Measurements from ENCODE around the gene RFTN1. TPM values are rescaled to one million over a fixed set of nuclear protein-coding genes. Genes with fewer than 3 reads are reported as not detected.

RFTN1 gene
- total and polyA plus RNA-seq, 2 of the 8 experiments (the other 6 are each of a cell fraction or from before 2014, with no cell fraction given) = 4.6 to 6.7 TPM

DNA sequence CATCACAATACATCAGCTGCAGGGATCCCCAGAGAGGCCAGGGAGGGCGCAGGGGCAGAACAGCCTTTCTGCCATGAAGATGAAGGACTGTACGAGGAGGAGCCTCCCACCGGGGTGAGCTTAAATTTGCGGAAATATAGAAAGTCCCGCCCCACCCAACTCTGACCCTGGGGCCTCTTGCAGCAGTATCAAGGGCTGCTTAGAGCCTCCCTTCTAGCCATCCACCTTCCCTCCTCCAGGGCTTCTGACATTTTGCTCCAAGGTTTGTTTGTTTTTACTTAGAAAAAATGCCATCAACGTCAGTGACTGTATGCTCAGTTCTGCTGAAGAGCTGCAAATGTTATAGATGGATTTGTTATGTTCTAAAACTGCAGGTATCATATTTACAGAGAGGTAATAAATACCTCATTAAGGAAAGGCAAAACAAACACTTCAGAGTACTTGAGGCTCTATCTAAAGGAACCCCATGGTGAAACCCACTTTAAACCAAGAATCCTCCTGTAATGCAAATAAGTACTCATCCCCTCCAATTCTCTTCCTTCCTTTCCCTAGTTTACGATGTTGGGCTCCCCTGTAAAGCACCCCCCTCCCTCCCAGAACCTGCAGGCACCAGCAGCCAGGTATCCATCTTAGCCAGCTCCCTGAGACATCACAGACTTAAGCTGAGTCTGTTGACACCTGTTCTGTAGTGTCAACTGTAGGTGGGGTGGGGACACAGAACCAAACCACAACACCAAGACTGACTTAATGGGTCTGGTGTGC, 30.5 kb downstream of the RFTN1 start (continued):
- TF ChIP-seq, protein P1, sequence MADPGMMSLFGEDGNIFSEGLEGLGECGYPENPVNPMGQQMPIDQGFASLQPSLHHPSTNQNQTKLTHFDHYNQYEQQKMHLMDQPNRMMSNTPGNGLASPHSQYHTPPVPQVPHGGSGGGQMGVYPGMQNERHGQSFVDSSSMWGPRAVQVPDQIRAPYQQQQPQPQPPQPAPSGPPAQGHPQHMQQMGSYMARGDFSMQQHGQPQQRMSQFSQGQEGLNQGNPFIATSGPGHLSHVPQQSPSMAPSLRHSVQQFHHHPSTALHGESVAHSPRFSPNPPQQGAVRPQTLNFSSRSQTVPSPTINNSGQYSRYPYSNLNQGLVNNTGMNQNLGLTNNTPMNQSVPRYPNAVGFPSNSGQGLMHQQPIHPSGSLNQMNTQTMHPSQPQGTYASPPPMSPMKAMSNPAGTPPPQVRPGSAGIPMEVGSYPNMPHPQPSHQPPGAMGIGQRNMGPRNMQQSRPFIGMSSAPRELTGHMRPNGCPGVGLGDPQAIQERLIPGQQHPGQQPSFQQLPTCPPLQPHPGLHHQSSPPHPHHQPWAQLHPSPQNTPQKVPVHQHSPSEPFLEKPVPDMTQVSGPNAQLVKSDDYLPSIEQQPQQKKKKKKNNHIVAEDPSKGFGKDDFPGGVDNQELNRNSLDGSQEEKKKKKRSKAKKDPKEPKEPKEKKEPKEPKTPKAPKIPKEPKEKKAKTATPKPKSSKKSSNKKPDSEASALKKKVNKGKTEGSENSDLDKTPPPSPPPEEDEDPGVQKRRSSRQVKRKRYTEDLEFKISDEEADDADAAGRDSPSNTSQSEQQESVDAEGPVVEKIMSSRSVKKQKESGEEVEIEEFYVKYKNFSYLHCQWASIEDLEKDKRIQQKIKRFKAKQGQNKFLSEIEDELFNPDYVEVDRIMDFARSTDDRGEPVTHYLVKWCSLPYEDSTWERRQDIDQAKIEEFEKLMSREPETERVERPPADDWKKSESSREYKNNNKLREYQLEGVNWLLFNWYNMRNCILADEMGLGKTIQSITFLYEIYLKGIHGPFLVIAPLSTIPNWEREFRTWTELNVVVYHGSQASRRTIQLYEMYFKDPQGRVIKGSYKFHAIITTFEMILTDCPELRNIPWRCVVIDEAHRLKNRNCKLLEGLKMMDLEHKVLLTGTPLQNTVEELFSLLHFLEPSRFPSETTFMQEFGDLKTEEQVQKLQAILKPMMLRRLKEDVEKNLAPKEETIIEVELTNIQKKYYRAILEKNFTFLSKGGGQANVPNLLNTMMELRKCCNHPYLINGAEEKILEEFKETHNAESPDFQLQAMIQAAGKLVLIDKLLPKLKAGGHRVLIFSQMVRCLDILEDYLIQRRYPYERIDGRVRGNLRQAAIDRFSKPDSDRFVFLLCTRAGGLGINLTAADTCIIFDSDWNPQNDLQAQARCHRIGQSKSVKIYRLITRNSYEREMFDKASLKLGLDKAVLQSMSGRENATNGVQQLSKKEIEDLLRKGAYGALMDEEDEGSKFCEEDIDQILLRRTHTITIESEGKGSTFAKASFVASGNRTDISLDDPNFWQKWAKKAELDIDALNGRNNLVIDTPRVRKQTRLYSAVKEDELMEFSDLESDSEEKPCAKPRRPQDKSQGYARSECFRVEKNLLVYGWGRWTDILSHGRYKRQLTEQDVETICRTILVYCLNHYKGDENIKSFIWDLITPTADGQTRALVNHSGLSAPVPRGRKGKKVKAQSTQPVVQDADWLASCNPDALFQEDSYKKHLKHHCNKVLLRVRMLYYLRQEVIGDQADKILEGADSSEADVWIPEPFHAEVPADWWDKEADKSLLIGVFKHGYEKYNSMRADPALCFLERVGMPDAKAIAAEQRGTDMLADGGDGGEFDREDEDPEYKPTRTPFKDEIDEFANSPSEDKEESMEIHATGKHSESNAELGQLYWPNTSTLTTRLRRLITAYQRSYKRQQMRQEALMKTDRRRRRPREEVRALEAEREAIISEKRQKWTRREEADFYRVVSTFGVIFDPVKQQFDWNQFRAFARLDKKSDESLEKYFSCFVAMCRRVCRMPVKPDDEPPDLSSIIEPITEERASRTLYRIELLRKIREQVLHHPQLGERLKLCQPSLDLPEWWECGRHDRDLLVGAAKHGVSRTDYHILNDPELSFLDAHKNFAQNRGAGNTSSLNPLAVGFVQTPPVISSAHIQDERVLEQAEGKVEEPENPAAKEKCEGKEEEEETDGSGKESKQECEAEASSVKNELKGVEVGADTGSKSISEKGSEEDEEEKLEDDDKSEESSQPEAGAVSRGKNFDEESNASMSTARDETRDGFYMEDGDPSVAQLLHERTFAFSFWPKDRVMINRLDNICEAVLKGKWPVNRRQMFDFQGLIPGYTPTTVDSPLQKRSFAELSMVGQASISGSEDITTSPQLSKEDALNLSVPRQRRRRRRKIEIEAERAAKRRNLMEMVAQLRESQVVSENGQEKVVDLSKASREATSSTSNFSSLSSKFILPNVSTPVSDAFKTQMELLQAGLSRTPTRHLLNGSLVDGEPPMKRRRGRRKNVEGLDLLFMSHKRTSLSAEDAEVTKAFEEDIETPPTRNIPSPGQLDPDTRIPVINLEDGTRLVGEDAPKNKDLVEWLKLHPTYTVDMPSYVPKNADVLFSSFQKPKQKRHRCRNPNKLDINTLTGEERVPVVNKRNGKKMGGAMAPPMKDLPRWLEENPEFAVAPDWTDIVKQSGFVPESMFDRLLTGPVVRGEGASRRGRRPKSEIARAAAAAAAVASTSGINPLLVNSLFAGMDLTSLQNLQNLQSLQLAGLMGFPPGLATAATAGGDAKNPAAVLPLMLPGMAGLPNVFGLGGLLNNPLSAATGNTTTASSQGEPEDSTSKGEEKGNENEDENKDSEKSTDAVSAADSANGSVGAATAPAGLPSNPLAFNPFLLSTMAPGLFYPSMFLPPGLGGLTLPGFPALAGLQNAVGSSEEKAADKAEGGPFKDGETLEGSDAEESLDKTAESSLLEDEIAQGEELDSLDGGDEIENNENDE (IDR thresholded peaks at IDR 0.05; ENCODE audit: insufficient replicate concordance, low read length) = peak; percentile 85
- no peak for TF ChIP-seq CEBPB (IDR thresholded peaks at IDR 0.05; ENCODE audit: low read depth, low read length)

All from H1 (cell line).